HG02970 (cell line): Measurements from ENCODE around the gene CD244.

Source experiments
- ATAC-seq: cut with Tn5 transposase; IDR thresholded peaks from one replicate; pipeline ENCODE4 v1.9.1; 2021; ENCODE audit warnings: mild to moderate bottlenecking, moderate library complexity, moderate number of reproducible peaks; ENCODE audit not compliant: unreplicated experiment, low FRiP score

The CD244 gene

DNA sequence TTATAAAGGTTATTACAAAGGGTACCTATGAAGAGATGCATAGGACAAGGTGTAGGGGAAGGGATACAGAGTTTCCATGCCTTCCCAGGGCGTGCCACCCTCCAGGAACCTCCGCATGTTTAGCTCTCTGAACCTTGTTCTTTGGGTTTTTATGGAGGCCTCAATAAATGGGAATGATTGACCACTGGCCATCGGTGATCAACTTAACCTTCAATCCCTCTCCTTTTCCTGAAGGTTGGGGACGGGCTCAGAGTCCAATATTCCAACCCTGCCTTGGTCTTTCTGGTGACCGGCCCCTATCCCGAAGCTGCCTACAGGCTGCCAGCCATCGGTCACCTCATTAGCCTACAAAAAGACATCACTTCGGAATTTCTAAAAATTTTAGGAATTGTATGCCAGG lies 11.7 kb downstream of the CD244 start:
- ATAC-seq: no peak

DNA sequence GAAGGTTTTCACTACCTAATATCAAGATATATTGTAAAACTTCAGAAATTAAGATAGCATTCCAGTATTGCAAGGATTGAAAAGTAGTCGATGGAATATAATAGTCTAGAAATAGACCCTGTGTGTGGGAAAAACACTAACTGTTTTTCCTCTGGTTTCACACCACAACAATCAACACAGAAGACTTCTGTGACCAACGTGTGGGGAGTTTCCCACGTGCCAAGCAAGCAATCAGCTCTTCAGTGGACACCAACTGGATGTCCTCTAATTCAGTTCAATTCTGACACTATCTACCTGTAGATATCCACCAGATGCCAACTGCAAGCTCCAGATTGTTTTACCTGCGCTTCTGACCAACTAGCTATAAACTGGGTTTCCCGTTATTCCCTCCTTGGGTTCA lies 12.1 kb downstream of the CD244 start:
- ATAC-seq: no peak

DNA sequence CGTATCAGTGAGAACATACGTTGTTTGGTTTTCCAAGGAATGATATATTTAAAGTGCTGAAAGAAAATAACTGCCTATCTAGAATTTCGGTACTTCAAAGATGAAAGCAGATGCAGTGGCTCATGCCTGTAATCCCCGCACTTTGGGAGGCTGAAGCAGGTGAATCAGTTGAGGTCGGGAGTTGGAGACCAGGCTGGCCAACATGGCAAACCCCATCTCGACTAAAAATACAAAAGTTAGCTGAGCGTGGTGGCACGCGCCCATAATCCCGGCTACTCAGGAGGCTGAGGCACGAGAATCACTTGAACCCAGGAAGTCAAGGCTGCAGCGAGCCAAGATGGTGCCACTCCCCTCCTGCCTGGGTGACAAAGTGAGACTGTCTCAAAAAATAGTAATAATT lies 16.4 kb downstream of the CD244 start:
- no peak for ATAC-seq

DNA sequence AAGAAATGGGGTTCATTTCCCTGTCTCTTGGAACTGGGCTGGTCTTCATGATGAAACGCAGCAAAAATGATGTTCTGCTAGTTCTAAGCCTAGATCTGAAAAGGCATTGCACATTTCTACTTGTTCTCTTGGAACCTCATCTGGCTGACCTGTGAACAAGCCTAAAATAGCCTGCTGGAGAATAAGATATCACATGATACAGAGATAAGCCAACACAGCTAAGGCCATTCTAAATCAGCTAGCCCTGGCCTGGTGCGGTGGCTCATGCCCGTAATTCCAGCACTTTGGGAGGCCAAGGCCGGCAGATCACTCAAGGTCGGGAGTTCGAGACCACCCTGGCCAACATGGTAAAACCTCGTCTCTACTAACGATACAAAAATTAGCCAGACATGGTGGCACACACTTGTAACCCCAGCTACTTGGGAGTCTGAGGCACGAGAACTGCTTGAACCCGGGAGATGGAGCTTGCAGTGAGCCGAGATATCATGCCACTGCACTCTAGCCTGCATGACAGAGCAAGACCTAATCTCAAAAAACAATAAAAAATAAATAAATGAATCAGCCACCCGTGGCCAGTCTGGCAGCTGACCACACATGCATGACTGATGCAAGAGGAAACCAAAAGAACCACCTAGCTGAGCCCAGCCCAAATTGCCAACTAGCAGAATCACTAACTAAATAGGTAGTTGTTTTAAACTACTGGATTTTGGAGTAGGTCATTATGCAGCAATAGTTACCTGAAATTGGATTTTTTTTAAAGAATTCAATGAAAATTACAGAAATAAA lies 18.0 kb downstream of the CD244 start:
- ATAC-seq: no peak

DNA sequence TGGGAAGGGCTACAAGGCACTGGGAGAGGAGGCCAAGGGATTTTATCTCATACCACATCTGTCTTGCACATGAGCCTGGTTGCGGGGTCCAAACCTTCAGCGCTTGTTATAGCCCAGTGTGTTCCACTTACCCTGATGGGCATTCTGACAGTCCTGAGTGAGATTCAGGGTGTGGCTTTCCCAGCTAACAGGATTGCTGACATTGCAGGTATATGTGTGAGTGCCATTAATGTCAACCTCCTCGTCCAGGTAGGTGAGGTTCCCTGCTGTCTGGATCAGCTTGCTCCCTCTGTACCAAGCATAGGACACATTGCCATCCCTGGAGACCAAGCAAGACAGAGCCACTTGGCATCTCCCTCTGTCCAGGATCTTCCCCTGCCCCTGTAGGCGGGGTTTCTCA lies 21.6 kb downstream of the CD244 start:
- no peak for ATAC-seq

DNA sequence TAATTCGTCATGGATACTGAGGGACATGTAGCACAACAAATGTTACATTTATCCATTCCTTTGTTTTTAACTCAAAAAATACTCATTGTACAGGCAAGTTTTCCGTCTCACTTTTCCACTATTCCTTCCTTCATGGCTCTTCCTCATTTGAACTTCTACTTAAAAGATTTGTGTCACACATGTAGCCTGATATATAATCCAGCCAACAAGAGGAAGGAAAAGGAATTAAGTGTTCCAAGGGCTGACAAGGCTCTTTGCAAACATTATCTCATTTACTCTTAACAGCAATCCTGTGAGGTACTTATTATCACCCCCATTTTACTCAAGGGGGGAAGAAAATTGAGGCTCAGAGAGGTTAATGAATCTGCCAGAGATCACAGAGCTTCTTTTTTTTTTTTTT lies 22.9 kb downstream of the CD244 start:
- no peak for ATAC-seq

DNA sequence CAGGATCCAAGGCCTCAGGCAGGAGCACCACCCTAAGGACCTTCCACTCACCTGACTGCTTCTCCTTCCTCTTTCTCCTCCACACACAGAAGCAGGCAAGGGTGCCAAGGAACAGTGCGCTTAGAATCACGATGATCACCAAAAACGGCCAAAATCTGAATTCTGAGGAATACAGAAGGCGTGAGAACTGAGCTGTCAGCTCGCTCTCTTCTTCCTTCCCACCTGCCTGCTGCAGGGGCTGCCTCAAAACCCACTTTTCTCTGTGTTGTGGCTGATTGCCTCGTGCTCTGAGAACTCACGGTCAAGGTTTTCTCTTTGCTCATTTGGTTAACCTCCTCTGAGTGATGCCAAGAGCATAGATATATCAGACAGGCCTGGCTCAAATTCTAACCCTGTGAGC lies 23.8 kb downstream of the CD244 start:
- no peak for ATAC-seq

DNA sequence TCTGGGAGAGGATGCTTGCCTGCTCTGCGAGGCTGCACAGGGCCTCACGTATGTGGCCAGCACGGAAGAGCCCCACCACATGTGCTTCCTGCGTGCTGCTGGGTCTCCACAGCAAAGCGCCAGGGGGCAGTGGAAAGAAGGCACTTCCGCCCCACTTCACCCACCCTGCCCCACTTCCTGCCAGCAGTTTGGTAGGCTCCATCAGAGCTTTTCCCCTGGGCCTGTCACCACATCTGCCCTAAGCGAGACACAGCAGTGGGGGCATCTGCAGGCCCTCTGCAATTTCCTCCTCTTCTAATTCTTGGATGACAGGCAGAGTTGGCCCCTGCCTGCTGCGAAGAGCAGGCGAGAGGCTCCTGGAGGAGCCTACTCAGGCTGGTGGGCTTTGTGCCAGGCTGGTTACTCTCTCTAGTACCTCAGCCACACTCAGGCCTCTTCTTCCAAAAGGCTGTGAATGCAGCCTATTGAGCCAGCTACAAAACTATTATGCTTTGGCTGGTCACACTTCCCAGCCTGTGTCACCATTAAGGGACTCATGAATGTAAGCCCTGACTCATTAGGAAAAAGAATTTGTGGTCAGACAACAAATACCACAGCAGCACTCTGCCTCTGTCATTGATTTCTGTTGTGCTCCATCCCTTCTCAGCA lies 25.0 kb downstream of the CD244 start:
- ATAC-seq: peak; percentile 57

DNA sequence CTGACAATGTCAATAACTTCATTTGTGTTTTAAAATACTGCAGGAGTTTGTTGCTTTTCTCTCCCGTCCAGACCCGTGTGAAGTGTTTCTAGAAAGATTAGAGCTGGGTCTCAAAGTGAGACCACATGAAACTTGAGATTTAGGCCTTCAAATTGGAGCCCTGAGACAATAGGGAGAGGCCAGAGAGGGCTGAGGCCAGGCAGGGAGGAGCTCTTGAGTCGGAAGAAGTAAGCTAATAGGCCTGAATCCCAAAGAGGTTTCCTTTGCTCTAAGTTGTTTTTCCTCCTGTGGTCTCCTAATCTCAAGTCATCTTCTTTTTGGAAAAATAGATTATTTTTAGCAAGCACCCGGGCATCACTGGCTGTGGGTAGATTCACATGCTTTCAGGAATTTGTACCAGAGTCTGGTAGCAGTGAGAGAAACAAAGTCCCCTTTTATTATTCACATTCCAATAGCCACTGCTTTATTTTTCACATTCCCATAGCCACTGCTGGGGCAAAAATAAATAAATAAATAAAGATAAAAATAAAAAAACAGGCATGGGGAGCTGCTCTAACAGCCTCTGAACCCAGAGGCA lies 25.6 kb downstream of the CD244 start:
- no peak for ATAC-seq

DNA sequence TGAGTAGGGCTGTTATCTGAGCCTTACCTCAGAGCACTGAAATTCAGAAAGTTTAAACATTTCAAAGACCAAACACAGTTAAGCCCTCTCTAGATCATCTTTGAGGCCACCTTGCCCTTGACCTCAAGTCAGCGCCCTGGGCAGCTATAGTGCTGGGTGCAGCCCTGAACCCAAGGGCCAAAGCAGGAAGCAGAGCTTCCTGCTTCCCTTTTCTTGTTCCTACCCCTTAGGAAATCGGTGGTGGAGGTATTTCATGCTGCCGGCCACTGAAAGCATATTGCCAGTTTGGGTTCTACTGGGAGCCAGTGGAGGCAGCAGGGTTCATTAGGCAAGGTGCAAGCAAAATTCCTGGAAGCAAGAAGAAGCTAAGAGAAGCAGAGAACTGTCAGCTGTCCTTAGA lies 26.1 kb downstream of the CD244 start:
- ATAC-seq: no peak

DNA sequence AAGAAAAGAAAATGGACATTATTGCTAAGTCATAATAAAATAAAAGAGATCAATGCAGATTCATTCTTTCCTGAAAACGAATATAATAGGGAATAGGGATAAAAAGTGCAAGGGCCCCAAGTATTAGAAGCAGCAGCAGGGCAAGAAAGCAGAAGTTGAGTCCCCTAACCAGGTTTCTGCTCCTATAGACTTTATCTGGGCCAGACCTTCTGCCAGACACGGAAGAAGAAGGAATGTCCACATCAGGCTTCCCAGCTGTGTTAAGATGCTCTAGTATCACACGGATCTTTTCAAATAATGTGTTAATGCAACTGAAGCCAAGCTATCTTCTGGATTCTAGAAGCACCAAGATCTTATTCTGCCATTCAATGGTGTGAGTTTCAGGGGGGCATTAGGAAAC lies 26.9 kb downstream of the CD244 start:
- no peak for ATAC-seq

DNA sequence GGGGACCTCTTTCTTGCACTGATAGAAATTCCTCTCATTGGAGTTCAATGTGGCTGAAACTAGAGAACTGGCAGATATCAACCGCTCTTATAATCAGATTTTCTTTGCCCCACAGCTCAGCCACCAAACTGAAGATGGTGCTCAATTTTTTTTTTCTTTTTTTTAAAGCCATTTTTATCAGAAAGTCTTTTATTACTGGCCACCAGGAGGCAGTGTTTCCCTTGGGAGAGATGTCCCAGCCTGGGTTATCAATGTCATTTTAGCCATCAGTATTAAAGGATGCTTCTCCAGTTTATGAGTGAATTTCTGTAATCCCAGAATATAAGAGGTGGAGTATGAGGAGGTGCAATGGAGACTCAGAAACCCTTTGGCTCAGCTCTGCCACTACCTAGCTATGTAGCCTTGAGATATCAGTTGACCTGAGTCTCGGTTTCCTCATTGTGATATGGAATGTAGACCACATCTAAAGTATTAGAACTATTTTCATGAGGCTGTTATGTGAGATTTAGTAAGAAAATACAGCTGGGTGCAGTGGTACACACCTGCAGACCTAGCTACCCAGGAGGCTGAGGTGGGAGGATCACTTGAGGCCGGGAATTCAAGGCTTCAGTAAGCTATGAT lies 27.6 kb downstream of the CD244 start:
- no peak for ATAC-seq

DNA sequence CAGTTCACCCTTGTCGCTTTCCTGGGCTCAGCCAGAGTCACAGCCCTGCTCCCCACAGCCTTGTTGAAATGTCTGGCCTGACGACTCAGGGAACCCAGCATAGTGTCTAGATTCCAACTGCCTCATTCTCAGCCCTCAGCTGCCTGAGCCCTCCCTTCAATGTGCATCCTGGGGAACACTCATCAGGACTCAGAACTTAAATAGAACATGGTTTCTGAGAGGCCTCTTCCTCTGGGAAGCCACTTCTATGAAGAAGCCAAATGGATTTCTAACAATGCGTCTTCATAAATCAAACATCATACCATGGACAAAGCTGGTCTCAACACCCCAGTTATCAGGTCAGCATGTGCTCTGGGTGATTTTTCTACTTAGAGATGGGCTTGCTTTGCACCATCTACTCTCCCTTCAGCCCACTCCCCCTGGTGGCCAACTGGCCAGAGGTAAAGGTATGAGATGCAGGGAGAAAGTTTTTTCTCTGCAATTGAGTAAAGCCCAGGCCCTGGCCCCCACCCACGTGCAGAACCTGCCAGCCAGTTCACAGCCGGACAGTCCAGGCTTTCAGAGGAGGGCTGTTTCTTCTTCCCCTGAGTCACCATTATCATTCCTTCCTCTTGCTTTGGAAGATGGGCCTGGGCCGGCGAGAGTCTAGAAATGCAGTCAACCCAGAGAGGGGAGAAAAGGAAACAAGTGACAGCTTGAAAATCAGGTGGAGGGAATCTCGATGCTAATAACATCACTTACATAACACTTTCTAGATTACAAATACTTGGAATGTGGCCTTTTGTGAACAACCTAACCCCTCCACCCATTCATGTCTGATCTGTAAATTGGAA lies 32.1 kb downstream of the CD244 start:
- ATAC-seq: no peak

DNA sequence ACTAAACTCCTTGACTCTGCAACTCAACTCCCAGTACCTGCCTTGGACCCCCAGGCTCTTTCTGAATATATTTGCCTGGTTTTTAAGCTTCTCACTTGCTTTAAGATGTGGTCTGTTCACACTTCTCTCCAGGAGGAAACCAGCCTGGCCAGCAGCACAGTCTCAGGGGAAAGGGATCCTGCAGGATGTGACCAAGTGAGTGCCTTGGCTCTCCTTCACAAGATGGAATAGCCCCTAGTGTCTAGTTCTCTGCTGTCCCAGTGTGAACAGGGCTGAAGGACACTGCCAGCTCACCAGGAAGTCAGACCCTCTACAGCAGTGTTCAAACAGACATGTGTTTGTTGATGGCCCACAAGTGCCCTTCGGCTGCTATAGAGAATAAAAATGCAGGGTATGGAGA lies 32.9 kb downstream of the CD244 start:
- ATAC-seq: no peak

DNA sequence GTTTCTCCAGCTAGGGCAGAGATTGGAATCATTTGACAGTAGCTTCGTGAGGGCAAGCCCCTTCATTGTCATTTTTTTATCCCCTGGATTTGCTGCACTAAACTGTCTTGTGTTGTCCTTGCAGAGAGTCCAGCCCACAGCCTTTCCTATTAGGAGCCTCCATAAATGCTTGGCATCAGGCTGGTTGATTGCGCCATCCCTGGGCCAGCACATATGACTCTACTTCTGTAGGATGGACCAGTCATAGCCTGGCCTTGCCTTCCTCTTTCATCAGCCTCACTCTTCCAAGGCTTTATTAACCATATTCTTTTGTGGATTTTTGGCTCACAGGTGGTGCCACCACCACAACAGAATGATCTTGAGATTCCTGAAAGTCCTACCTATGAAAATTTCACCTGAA lies 35.3 kb downstream of the CD244 start:
- ATAC-seq: no peak

DNA sequence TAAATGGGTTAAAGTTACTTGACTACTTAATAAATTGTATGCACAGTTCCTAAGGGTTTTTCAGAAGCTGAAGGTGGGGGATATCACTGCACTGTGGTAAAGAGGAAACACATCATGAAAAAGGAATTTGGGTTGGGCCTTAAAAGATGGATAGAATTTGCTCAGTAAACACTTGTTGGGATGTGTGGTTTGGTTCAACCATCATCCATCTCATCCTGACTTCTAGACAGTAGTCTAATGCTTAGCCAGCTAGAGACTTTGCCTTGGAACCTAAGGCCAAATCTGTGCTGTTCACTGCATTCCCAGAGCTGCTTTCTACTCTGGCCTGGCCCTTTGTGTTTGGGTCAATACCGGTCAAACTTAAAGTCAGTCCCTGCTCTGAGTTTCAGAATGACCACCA lies 36.1 kb downstream of the CD244 start:
- no peak for ATAC-seq

DNA sequence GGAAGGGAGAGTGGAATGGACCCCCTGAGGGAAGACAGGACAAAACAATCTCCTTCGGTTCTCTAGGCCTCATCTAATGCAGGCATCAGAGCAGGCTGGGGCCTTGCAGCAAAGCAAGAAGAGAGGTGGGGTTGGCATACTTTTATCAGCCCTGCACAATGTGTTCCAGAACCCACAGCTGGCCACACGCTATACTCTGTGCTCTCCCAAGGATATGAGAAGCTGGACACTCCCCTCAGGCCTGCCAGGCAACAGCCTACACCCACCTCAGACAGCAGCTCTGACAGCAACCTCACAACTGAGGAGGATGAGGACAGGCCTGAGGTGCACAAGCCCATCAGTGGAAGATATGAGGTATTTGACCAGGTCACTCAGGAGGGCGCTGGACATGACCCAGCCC lies 39.4 kb downstream of the CD244 start:
- ATAC-seq: no peak

DNA sequence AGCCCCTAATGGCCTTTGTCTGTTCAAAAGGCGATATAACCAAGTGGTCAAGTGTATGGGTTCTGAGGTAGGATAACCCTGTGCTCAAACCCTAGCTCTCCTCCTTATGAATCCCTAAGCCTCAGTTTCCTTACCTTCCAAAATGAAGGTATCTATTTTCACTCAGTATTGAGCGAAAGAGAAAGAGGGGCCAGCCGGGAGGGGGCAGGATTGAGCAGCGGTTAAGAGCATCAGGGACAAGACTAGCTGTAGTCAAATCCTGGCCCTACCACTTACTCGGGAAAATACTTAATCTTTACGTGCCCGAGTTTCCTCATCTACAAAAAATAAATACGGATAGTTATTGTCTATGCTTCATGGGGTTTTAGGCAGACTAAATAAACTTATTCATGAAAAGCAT lies 41.1 kb downstream of the CD244 start:
- ATAC-seq: no peak

DNA sequence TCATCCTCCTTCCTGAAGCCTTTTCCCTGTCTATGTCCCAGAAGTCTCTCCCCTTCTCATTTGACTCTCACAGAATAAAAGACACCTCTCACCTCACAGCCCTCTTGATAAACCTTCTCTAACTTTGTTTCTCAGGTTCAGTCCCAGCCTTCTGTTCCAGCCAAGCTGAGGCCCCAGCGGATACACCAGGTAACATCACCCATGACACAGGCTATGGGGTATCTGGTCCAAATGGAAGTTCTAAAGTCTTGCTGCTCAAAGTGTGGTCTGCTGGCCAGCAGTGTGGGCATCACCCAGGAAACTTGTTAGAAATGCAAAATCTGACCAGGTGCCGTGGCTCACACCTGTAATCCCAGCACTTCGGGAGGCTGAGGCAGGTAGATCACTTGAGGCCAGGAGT lies 43.5 kb downstream of the CD244 start:
- no peak for ATAC-seq

DNA sequence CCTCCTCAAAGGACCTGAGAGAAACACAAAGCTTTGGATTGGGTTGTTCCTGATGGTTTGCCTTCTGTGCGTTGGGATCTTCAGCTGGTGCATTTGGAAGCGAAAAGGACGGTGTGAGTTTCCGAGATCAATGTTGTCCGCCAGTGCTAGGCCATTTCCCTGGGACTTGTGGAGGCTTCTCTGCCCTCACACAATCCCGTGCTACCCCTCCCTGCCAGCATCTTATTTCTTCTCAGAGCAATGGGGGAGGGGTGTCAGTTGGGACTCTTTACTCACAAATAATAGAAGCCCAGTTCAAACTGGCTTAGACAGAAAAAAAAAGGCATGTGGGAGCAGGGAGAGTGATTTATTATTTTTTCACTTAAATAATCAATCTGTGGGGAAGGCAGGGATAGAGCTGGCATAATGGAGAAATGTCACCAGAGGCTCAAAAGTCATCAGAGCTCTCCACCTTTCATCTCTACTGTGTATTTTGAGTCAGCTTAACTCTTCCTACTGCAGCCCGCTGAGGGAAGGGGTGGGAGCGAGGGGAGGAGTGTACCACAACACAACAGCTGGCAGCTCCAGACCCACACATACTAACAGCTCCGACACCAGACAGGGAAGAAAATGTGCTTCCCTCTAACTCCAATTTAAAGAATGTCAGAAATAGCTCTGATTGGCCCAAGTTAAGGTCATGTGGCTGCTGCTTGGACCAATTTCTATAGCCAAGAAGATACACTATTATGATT lies 44.3 kb downstream of the CD244 start:
- no peak for ATAC-seq
